ENCODE measurements around the gene FBXO38.

The FBXO38 gene

GRCh38 chr5:148383564-148384379 lies at the start of gene FBXO38:
TSS of gene FBXO38 (plus strand) at chr5:148383958. CDS start at chr5:148394777, 10,819 bp downstream.
- DNase-seq (ENCODE audit: low spot score) = peak; percentile 89
- in situ Hi-C loops (cut with MboI; ENCODE audit: low pct_unique_long_range_greater_than_20kb, low sequenced_read_pairs, unreplicated experiment) = no loop called here
- peak; percentile 9 for TF ChIP-seq CTCF (IDR thresholded peaks at IDR 0.05; ENCODE audit: extremely low read depth, insufficient read depth, missing control alignments)

GRCh38 chr5:148335259-148335658 lies 48.5 kb upstream of the FBXO38 start, which contains the start of gene SPINK9:
TSS of gene SPINK9 (plus strand) at chr5:148335559. CDS start at chr5:148335614, 55 bp downstream.
- in situ Hi-C loops (cut with MboI; ENCODE audit: low pct_unique_long_range_greater_than_20kb, low sequenced_read_pairs, unreplicated experiment) = no loop called here
- no peak for TF ChIP-seq CTCF (IDR thresholded peaks at IDR 0.05; ENCODE audit: extremely low read depth, insufficient read depth, missing control alignments)
- DNase-seq (ENCODE audit: low spot score) = no peak

- DNase-seq (ENCODE audit: low spot score) = no peak
- in situ Hi-C loops (cut with MboI; ENCODE audit: low pct_unique_long_range_greater_than_20kb, low sequenced_read_pairs, unreplicated experiment) = no loop called here
- TF ChIP-seq CTCF (IDR thresholded peaks at IDR 0.05; ENCODE audit: extremely low read depth, insufficient read depth, missing control alignments) = no peak
Measured at GRCh38 chr5:148336704-148337435, 46.9 kb upstream of the FBXO38 start.

- no peak for TF ChIP-seq CTCF (IDR thresholded peaks at IDR 0.05; ENCODE audit: extremely low read depth, insufficient read depth, missing control alignments)
- in situ Hi-C loops (cut with MboI; ENCODE audit: low pct_unique_long_range_greater_than_20kb, low sequenced_read_pairs, unreplicated experiment) = no loop called here
- DNase-seq (ENCODE audit: low spot score) = no peak
Measured at GRCh38 chr5:148342371-148343045, 41.2 kb upstream of the FBXO38 start.

GRCh38 chr5:148343046-148343407 lies 40.7 kb upstream of the FBXO38 start:
- no peak for DNase-seq (ENCODE audit: low spot score)

More at GRCh38 chr5:148343046-148343407, 40.7 kb upstream of the FBXO38 start:
- in situ Hi-C loops (cut with MboI; ENCODE audit: low pct_unique_long_range_greater_than_20kb, low sequenced_read_pairs, unreplicated experiment) = no loop called here
- no peak for TF ChIP-seq CTCF (IDR thresholded peaks at IDR 0.05; ENCODE audit: extremely low read depth, insufficient read depth, missing control alignments)
